ENCODE results near the gene KDM4D. TPM values are rescaled to one million over a fixed set of nuclear protein-coding genes. Genes with fewer than 3 reads are reported as not detected.
"Not testable (repeated sequence)": the region's sequence is repeated elsewhere in the genome, so short reads cannot be mapped to it uniquely, and the experiment has no call there.

Gene KDM4D
- total RNA-seq, 4 donors from 2014 or later: under 0.01 to 1.9 (median 0.70) TPM; not detected in 1

GRCh38 chr11:94926271-94926625 lies 47.3 kb upstream of the KDM4D start:
- DNase-seq: no peak
- intact Hi-C loops (cut with DNase I; ENCODE audit: low total_unique reads): no loop called here
- Histone ChIP-seq H3K4me1 (peaks cover 8 to 13% of the 10 kb centered on the region in 2 donors), H3K36me3 (no peaks in the 10 kb centered on the region), H3K27me3 (no peaks in the 10 kb centered on the region), H3K27ac (peak overlapping the region; percentile 83 to 94), H3K4me3 (no peak overlapping the region), H3K9me3 (no peaks in the 10 kb centered on the region)
- no peak for TF ChIP-seq CTCF (IDR thresholded peaks at IDR 0.05)
- no peak for TF ChIP-seq POLR2A (IDR thresholded peaks at IDR 0.05)

- Histone ChIP-seq H3K27ac (peak overlapping the region; percentile 83 to 94), H3K4me1 (peaks cover 8 to 13% of the 10 kb centered on the region in 2 donors), H3K36me3 (no peaks in the 10 kb centered on the region), H3K9me3 (no peaks in the 10 kb centered on the region), H3K27me3 (no peaks in the 10 kb centered on the region), H3K4me3 (no peak overlapping the region)
- no peak for TF ChIP-seq POLR2A (IDR thresholded peaks at IDR 0.05)
- TF ChIP-seq CTCF (IDR thresholded peaks at IDR 0.05): no peak
- intact Hi-C loops (cut with DNase I; ENCODE audit: low total_unique reads): no loop called here
- peak; percentile 90 to 91 for DNase-seq
These were observed 46.7 kb upstream of the KDM4D start for GRCh38 chr11:94926698-94927237.

- no peaks in the 10 kb centered on the region for H3K9me3 ChIP-seq
- no peak for DNase-seq
- no peaks in the 10 kb centered on the region for H3K36me3 ChIP-seq
- H3K27me3 ChIP-seq: no peaks in the 10 kb centered on the region
- peaks cover 8 to 13% of the 10 kb centered on the region in 2 donors for H3K4me1 ChIP-seq
- no peak for TF ChIP-seq POLR2A (IDR thresholded peaks at IDR 0.05)
- TF ChIP-seq CTCF (IDR thresholded peaks at IDR 0.05): no peak
- H3K27ac ChIP-seq: peak overlapping the region; percentile 83 to 94
- H3K4me3 ChIP-seq: no peak overlapping the region
- intact Hi-C loops (cut with DNase I; ENCODE audit: low total_unique reads): no loop called here
These were observed 45.2 kb upstream of the KDM4D start for GRCh38 chr11:94928117-94928990.

GRCh38 chr11:94932072-94932471 lies 41.4 kb upstream of the KDM4D start:
- H3K4me3 ChIP-seq; DNase-seq; H3K36me3 ChIP-seq; intact Hi-C loops (cut with DNase I; ENCODE audit: low total_unique reads); H3K27me3 ChIP-seq; H3K9me3 ChIP-seq: not testable (repeated sequence)
- peak overlapping the region; percentile 78 to 88 for H3K27ac ChIP-seq
- peaks cover 8 to 12% of the 10 kb centered on the region in 2 donors for H3K4me1 ChIP-seq

- peak overlapping the region; percentile 78 to 88 for H3K27ac ChIP-seq
- no peak for TF ChIP-seq CTCF (IDR thresholded peaks at IDR 0.05)
- no peak for TF ChIP-seq POLR2A (IDR thresholded peaks at IDR 0.05)
- intact Hi-C loops (cut with DNase I; ENCODE audit: low total_unique reads): no loop called here
These were observed 41.0 kb upstream of the KDM4D start for GRCh38 chr11:94932503-94932902.

More at GRCh38 chr11:94932503-94932902, 41.0 kb upstream of the KDM4D start:
- Histone ChIP-seq H3K9me3 (no peaks in the 10 kb centered on the region), H3K36me3 (no peaks in the 10 kb centered on the region), H3K4me3 (no peak overlapping the region), H3K4me1 (peaks cover 4 to 8% of the 10 kb centered on the region in 2 donors), H3K27me3 (no peaks in the 10 kb centered on the region)
- DNase-seq: no peak
